T-cell (primary cell): Measurements from ENCODE around the gene JUNB. TPM values are rescaled to one million over a fixed set of nuclear protein-coding genes. Genes with fewer than 3 reads are reported as not detected.

Experiments
- total RNA-seq, 35 experiments: library from RNA in 6 of 35; stranded (reverse) in 6 of 35; fragments of 120-200 nt in 1 of 35; gene quantifications; one replicate each; pipeline versions ENCODE4 v1.2.1 to v1.2.4 and lab custom pipeline; 2013 to 2026

JUNB gene
- total RNA-seq, 5 donors from 2014 or later (not counting 1 experiment from before 2014, with no cell fraction given) = 117 to 2,289 (median 138) TPM

Other genes with a start within 250 kb of the JUNB start
- gene ZNF564, start 240.0 kb upstream of the JUNB start, total RNA-seq = 10 to 100 TPM; 14.2 to 21.8 (median 20.8) TPM
- gene ZNF490, start 180.7 kb upstream of the JUNB start, total RNA-seq = 10 to 100 TPM; 11.8 to 14.0 (median 12.4) TPM
- 10 to 100 TPM; 33.4 to 54.6 (median 43.9) TPM for gene ZNF791, start 180.6 kb upstream of the JUNB start, total RNA-seq
- 100 to 1,000 TPM in 4 of 5 donors, 10 to 100 TPM in 1; 96.0 to 159 (median 149) TPM for gene MAN2B1, start 124.7 kb upstream of the JUNB start, total RNA-seq
- 10 to 100 TPM in 4 of 5 donors, 1 to 10 TPM in 1; 7.7 to 24.3 (median 17.6) TPM for gene WDR83, start 124.7 kb upstream of the JUNB start, total RNA-seq
- 100 to 1,000 TPM; 141 to 195 (median 177) TPM for gene DHPS, start 109.6 kb upstream of the JUNB start, total RNA-seq
- not detected for gene GNG14, start 103.5 kb upstream of the JUNB start, total RNA-seq
- 1 to 10 TPM; 3.4 to 6.2 (median 4.7) TPM for gene FBXW9, start 94.9 kb upstream of the JUNB start, total RNA-seq
- gene TNPO2, start 67.6 kb upstream of the JUNB start, total RNA-seq = 10 to 100 TPM; 53.7 to 78.8 (median 62.6) TPM
- gene TRIR, start 56.8 kb upstream of the JUNB start, total RNA-seq = 100 to 1,000 TPM; 167 to 256 (median 254) TPM
- 10 to 100 TPM; 24.6 to 39.3 (median 34.1) TPM for gene GET3, start 54.0 kb upstream of the JUNB start, total RNA-seq
- under 1 TPM in 1 of 5 donors, not detected in 4; 0.16 TPM for gene BEST2, start 39.7 kb upstream of the JUNB start, total RNA-seq
- gene HOOK2, start 15.9 kb upstream of the JUNB start, total RNA-seq = 10 to 100 TPM; 19.7 to 26.6 (median 22.8) TPM
- gene PRDX2, start 10.3 kb downstream of the JUNB start, total RNA-seq = 100 to 1,000 TPM in 3 of 5 donors, 10 to 100 TPM in 2; 94.5 to 150 (median 134) TPM
- 1 to 10 TPM in 1 of 5 donors, under 1 TPM in 3, not detected in 1; 0.63 to 2.4 (median 0.97) TPM for gene THSD8, start 10.6 kb downstream of the JUNB start, total RNA-seq
- 10 to 100 TPM in 3 of 5 donors, 1 to 10 TPM in 2; 4.7 to 18.0 (median 15.0) TPM for gene RNASEH2A, start 15.1 kb downstream of the JUNB start, total RNA-seq
- not detected for gene RTBDN, start 43.1 kb downstream of the JUNB start, total RNA-seq
- under 1 TPM; 0.29 to 0.75 (median 0.43) TPM for gene MAST1, start 47.0 kb downstream of the JUNB start, total RNA-seq
- 10 to 100 TPM; 13.4 to 32.1 (median 26.5) TPM for gene DNASE2, start 90.0 kb downstream of the JUNB start, total RNA-seq
- gene KLF1, start 95.7 kb downstream of the JUNB start, total RNA-seq = under 1 TPM in 3 of 5 donors, not detected in 2; 0.36 to 0.67 (median 0.38) TPM
- gene GCDH, start 99.7 kb downstream of the JUNB start, total RNA-seq = 10 to 100 TPM; 39.8 to 68.7 (median 60.0) TPM
- gene SYCE2, start 127.8 kb downstream of the JUNB start, total RNA-seq = 1 to 10 TPM in 2 of 5 donors, not detected in 3; 2.5 to 2.8 TPM
- gene FARSA, start 142.2 kb downstream of the JUNB start, total RNA-seq = 10 to 100 TPM; 28.3 to 86.2 (median 73.4) TPM
- gene CALR, start 147.1 kb downstream of the JUNB start, total RNA-seq = 100 to 1,000 TPM; 429 to 530 (median 501) TPM
- 100 to 1,000 TPM in 3 of 5 donors, 10 to 100 TPM in 2; 82.0 to 116 (median 104) TPM for gene RAD23A, start 154.4 kb downstream of the JUNB start, total RNA-seq
- gene GADD45GIP1, start 165.7 kb downstream of the JUNB start, total RNA-seq = 10 to 100 TPM in 3 of 5 donors, 1 to 10 TPM in 2; 6.2 to 22.6 (median 20.1) TPM
- gene DAND5, start 178.1 kb downstream of the JUNB start, total RNA-seq = not detected
- 1 to 10 TPM; 3.9 to 6.6 (median 6.3) TPM for gene NFIX, start 204.0 kb downstream of the JUNB start, total RNA-seq